DMS 273 (cell line): ENCODE measurements around the gene PCGF6.

ENCODE experiments used
- DNase-seq: peaks from one replicate; lab custom pipeline; 2025; ENCODE audit not compliant: unreplicated experiment; lab: John Stamatoyannopoulos, UW

The PCGF6 gene

DNA sequence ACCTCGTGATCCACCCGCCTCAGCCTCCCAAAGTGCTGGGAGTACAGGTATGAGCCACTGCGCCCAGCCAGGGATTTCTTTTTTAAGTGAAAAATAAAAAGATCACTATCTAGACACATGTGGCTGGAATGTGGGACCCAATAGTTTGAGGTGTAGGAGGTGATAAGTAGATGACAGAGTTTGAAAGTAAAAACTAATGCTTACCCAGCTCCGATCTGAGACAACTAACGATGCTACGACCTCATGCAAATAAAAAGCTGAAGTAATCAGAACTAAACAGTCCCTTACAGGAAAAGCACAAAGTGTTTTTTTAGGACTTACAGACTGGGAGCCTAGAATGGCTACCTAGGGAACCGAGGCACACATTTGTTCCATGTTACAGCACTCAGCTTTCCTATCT is 23.0 kb downstream of the PCGF6 start:
- DNase-seq = no peak

DNA sequence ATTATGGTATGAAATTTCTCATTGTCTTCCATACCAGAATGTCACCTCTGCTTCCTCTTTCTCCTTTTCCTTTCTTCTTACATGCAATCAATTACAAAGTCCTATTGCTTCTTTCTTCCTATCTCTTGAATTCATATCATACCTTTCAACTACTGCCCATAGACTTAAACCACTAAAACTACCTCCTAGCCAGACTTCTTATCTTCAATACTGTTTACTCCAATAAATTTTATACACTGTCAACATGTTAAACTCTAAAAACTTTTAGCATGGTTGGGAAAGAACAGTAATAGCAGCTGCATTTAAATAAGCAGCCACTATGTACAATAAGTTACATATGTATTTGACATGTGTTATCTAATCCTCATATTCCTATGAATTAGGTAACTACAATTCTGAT is 34.9 kb downstream of the PCGF6 start:
- no peak for DNase-seq

DNA sequence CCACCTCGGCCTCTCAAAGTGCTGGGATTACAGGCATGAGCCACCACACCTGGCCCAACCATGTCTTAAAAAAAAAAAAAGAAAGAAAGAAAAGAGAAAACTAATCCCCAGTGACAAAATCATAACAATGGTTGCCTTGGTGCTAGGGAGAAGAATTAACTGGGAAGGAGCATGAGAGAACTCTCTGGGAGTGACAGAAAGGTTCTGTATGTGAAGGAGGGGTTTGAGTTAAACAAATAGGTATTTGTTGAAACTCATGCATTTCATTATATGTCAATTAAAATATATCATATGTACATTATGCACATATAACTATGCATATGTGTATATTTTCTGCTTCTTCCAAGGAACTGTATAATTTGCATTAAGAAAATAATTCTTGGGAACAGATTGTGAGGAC is 40.7 kb downstream of the PCGF6 start:
- no peak for DNase-seq

DNA sequence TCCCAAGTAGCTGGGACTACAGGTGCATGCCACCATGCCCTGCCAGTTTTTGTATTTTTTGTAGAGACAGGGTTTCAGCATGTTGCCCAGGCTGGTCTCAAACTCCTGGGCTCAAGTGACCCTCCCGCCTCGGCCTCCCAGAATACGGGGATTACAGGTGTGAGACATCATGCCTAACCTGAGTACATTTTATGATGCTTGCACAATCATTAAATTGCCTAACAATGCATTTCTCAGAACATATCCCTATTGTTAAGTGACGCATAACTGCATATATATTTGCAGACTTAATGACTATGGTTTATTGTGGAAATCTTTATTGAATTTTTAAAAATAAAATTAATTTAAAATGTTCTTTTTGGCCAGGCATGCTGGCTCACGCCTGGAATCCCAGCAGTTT is 43.3 kb downstream of the PCGF6 start:
- no peak for DNase-seq

DNA sequence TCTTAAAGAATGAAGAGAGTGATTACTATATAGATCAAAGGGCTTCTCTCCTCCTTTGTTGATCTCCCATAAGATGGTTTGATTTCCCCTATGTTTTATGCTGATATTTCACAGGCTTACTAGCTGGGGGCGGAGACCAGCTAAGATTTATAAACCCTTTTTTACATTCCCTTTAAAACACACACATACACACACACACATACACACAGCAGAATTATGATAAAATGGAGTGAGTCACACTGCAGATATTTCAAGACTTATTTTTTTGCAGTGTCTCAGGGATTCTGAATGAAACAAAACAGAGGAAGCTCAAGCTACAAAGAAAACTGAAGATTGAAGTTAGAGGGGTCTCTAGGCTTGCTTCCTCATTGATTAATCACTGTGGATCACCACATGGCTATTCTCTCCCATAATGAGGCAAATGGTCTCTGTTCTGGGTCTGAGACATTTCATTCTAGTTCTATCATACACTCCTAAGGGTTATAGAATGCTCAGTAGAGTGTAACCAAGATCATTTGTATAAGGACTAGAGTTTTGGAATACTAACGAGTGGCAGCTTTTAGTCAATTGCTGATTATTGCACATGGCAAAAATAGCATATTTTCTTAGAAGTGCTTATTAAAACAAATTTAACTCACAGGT is 55.4 kb downstream of the PCGF6 start:
- DNase-seq = no peak

DNA sequence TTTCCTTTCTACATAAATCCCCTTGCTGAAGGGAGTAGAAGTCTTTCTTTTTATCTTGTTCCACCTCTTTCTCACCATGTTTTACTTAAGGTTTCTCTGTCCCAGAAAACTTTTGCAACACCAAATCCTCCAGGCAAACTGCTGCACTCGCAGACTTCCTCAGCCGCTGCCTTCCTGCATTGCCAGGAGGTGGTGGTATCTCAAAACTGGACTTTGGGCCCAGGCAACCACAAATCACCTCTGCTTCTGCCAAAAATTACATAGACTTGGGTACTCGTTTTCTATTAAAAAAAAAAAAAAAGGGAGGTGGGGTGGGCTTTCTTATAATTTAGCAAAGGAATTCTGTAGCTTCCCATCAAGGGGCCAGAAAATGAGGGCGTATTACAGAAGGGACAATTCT is 59.4 kb downstream of the PCGF6 start:
- DNase-seq = no peak

DNA sequence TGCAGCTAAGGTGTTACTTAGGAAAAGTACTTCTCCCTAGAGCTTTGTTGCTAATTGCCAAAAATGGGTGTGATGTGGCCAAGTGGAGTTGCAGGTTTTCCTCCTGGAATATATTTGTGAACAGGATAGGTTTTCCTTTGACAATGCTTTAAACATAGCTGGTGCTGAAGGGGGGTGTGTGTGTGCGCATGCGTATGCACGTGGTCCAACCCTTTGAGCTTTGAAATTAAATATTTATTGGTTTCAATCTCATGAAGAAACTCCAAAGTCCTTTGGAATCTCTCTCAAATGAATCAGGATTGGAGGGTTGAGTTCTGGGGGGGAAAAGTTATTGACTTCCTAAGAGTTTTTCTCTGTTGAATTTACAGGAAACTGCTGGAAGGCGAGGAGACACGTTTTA is 62.9 kb downstream of the PCGF6 start:
- DNase-seq = no peak

DNA sequence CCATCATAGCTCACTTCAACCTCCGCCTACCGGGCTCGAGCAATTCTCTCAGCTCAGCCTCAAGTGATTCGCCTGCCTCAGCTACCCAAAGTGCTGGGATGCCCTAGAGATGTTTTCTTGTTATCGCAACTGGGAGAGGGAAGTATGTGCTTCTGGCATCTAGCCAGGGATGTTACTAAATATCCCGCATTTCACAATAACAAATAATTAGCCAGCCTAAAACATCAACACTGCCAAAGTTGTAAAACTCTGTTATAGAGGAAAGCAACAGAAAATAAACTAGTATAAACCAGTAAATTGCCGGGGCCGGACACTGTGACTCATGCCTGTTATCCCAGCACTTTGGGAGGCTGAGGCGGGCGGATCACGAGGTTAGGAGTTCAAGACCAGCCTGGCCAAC is 66.8 kb downstream of the PCGF6 start:
- DNase-seq = no peak

DNA sequence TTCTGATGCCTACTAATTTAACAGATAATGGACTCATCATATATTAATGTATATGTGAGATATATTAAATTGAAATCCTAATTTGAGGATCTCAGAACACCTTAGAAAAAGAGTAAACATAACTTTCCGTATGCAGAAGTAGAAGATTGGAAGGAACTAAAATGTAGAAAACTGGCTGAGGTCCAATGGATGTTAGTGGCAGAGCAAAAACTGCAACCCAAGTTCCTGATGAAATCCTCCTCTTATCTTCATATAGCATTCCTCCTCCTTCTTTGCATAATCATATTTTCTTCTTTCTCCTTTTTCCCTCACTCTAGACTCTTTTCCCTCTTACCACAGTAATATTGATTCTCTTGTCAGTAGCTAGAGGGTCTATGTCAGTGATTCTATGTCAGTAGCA is 68.0 kb downstream of the PCGF6 start:
- DNase-seq = no peak

DNA sequence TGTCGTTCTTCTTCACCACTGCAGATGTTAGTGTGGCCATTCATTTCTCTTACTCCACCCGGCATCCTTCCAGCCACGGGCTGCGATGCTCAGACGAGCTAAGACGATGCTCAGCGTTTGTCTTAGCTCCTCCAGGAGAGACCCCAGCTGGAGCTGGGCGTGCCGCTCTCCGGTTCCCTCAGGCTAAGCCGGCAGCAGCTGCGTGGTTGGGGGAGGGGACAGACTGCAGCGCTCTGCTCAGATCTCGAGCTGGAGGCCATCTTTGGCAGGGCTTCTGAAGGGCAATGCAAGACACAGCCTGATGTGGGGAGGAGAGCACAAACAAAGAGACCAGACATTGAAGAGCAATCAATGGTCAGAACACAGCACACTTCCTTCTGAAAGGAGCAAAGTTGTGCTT is 69.2 kb downstream of the PCGF6 start:
- DNase-seq = peak; percentile 89

DNA sequence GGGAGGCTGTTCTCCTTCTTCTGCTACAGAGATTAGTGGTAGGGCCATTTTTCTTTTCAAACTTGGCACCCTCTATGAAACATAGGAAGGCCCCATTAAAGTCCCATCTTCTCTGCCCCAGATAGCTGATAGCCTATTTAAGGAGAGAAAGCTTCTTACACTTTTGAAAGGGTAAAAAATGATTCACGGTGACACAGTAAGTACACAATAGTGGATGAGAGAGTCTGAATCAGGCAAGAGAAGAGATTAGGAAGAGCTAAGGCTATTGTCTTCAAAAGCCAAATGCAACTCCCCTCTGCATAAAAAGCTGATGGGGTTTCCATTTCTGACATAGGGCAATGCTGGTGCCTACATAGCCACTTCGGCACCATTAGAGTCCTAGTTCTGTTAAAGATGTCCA is 70.4 kb downstream of the PCGF6 start:
- DNase-seq = no peak

DNA sequence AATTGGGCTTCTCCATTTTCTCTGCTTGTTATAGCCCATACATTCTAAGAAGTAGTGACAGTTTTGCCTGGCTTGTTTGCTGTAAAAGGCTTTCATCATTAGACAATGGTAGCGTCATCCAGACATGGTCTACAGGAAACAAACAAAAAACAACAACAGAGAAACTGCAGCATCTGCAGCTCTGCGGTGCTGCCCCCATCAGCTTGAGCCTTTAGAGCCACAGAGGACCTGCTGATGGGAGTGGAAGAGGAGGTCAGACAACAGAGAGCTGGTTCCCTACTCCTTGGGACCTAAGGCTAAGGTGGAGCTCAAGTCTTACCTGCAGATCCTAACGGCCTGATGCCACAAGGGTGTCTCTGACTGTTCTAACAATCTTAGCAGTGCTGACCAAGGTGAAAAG is 70.9 kb downstream of the PCGF6 start:
- DNase-seq = no peak

DNA sequence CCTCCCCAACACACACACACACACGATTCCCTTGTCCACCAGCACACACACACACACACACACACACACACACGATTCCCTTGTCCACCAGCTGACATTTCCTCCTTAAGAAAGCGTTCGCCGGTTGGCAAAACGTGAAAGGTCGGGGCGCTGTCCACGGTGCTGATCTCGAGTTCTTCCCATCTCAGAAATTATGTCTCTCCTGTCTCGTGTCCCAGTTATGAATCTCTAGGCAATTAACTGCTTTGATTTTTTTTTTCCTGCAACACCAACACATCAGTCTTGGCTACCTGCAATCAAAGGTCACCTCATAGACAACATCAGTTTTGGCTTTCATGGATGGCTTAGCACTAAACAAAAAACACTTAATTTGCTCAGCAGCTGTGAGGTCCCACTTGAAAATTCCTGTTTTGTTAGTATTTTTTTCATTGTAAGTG is 72.1 kb downstream of the PCGF6 start:
- peak; percentile 61 for DNase-seq

DNA sequence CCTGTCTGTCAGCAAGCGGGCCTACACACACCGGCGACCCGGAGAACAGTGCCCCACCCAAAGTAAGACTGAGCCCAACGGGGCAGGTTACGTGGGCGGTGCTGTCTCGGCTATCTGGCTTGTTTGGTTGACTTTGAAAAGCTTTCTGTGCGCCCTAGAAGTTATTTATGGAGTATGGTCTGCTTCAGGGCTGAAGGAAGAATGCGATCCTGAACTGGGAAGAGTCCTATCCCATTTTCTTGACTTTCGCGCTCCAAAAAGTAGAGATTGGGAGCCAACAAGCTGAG is 72.5 kb downstream of the PCGF6 start:
- no peak for DNase-seq

DNA sequence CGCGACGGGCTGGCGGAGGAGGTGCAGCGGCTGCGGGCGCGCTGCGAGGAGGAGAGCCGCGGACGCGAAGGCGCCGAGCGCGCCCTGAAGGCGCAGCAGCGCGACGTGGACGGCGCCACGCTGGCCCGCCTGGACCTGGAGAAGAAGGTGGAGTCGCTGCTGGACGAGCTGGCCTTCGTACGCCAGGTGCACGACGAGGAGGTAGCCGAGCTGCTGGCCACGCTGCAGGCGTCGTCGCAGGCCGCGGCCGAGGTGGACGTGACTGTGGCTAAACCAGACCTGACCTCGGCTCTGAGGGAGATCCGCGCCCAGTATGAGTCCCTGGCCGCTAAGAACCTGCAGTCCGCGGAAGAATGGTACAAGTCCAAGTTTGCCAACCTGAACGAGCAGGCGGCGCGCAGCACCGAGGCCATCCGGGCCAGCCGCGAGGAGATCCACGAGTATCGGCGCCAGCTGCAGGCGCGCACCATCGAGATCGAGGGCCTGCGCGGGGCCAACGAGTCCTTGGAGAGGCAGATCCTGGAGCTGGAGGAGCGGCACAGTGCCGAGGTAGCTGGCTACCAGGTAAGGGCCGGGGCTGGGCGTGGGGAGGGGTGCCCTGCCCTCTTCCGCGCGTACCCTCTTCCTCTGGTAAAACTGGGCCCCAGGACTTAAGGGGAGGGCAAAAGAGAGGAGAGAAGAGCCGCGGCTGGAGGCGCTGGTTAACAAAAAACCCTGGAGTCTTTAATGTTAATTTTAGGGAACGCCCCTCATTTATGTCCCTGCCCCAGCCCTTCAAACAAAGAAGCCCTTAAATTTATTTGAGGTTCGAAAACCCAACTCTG is 73.0 kb downstream of the PCGF6 start:
- DNase-seq = peak; percentile 30

DNA sequence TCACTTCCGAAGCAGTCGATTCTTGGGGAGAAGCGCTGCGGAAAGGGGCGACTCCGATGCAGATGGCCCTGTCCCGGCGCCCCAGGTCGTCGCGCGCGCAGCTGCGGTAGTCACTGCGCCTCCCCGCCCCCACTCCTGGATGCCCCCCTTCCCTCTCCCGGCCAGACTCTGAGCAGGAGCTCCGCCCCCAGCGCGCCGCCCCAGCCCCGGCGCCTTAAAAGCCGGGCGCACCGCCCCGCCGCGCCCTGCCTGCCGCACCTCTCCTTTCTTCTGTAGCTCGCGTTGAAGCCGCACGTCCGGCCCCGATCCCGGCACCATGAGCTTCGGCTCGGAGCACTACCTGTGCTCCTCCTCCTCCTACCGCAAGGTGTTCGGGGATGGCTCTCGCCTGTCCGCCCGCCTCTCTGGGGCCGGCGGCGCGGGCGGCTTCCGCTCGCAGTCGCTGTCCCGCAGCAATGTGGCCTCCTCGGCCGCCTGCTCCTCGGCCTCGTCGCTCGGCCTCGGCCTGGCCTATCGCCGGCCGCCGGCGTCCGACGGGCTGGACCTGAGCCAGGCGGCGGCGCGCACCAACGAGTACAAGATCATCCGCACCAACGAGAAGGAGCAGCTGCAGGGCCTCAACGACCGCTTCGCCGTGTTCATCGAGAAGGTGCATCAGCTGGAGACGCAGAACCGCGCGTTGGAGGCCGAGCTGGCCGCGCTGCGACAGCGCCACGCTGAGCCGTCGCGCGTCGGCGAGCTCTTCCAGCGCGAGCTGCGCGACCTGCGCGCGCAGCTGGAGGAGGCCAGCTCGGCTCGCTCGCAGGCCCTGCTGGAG is 73.8 kb downstream of the PCGF6 start, which contains the start of gene INA:
TSS of gene INA (plus strand) at position 243 of the 817 bp plus-strand sequence. CDS start at position 317, 74 bp downstream.
- peak; percentile 88 for DNase-seq

DNA sequence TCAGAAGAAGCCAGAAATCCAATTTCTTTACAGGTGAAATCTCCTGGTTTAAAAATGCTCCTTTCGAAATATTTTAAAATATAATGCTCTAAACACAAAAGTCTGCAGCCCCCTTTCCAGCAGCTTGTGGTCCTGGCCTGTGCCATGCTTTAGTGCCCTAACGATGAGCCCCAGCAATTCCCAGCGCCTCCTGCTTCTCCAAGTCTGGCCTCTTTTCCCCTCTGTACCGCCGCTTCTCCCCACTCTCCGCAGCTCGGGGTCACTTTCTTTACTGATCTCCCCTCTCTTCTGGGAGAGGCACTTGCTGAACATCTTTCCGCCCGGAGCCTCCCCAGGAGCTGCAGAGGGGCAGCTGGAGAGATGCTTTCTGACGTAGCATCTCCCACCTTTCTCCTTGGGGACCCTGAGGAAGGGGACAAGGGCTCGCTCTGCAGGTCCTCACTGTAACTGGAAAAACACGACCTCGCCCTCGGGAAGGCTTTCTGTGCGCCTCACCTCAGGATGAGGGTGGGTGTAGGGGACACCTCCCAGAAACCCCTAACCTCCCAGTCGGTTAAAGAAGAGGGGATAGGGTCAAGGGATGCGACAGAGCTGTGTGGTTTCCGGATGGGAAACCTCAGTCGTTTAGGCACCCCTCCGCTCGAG is 74.6 kb downstream of the PCGF6 start:
- no peak for DNase-seq

DNA sequence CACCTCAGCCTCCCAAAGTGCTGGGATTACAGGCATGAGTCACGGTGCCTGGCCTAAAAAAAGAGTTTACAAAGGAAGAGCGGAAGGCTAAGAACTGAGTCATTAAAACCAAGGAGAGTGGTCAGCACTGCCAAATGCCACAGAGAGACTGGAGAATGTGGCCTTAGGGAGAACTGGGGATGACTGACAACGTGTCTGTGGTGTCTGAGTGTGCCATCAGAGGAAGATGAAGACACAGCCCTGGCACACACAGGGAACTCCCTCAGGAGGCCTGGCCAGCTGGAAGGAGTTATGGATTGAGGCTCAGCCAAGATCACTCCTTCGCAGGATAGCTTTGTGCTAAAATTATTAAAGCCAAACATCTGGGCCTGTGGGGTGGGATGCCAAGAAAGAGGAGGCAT is 77.9 kb downstream of the PCGF6 start:
- peak; percentile 83 for DNase-seq

DNA sequence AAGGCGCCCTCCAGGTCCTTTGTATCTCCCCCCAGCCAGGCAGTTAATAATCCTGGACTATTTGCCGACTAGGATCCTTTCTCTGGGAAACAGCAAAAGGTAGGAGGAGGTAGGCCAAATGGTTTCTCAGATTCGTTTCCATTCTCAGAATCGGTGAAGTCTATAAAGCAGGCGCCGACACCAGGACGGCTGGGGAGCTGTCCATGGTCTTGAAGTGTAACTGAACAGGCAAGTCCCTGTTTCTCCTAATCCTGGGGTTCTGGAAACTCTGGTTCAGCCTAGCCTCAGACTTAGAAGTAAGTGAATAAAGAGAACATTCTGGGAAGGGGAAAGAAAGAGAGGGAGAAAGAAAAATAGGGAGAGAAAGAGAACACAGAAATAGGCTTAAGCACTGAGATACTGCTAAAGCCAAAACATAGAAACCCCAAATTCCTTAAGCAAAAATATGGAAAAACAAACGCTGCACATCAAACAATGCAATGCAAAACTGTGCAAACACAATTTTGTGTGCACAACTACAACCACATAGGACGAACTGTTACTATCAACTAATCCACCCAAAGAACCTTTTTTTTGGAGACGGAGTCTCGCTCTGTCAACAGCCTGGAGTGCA is 85.1 kb downstream of the PCGF6 start:
- DNase-seq = peak; percentile 26

DNA sequence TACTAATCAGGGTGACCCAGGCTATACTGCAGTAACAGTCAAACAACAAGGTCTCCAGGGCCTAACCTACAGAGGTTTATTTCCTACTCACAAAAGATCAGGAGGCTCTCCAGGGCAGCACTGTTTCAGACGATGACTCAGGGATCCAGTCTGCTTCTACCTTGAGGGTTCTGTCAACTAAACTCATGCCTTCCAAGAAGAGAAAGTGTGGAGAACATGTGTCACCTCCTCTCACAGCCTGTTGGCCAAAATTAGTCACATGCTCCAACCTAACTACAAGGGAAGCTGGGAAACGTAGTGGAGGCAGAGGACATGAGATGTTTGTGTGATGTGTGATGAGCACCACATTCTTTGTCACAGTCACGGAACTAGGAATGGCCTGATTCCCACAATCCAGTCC is 88.7 kb downstream of the PCGF6 start:
- no peak for DNase-seq

DNA sequence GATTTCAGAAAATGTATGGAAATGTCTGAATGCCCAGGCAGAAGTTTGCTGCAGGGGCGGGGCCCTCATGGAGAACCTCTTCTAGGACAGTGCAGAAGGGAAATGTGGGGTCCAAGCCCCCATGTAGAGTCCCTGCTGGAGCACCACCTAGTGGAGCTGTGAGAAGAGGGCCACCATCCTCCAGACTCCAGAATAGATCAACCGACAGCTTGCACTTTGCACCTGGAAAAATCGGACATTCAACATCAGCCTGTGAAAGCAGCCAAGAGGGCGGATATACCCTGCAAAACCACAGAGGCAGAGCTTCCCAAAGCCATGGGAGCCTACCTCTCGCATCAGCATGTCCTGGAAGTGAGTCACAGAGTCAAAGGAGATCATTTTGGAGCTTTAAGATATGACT is 91.0 kb downstream of the PCGF6 start:
- DNase-seq = no peak
